Activated CD4-positive, alpha-beta T cell treated with anti-CD3 and anti-CD28 coated beads, Interleukin-2, amount 50 U/mL, for 48 hours (primary cell): ENCODE results near the gene INPP5F.
"Not testable (repeated sequence)": the region's sequence is repeated elsewhere in the genome, so short reads cannot be mapped to it uniquely, and the experiment has no call there.

Experiments used
- DNase-seq, 2 experiments: peaks; one replicate each; pipeline ENCODE4 v3.0.0-alpha.2; 2020

The INPP5F gene

GRCh38 chr10:119778776-119779445, 53.1 kb downstream of the INPP5F start:
- DNase-seq: no peak

GRCh38 chr10:119780879-119781480, 55.1 kb downstream of the INPP5F start:
- DNase-seq: no peak

DNA sequence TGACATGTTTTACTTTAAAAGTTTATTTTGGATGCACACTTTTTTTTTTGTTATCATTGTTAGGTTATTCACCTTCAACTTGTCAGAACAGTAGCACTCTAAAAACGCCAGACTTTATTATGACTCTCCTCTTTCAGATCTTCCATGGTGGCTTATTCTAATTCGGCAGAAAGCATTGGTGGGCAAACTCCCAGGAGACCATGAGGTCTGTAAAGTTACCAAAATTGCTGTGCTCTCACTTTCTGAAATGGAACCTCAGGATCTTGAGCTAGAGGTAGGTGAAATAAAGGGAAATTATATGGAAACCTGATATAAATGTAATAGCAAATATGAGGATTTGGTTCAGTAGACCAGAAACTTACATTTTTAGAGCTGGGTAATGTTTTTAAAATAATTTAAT, 55.6 kb downstream of the INPP5F start:
- no peak for DNase-seq

DNA sequence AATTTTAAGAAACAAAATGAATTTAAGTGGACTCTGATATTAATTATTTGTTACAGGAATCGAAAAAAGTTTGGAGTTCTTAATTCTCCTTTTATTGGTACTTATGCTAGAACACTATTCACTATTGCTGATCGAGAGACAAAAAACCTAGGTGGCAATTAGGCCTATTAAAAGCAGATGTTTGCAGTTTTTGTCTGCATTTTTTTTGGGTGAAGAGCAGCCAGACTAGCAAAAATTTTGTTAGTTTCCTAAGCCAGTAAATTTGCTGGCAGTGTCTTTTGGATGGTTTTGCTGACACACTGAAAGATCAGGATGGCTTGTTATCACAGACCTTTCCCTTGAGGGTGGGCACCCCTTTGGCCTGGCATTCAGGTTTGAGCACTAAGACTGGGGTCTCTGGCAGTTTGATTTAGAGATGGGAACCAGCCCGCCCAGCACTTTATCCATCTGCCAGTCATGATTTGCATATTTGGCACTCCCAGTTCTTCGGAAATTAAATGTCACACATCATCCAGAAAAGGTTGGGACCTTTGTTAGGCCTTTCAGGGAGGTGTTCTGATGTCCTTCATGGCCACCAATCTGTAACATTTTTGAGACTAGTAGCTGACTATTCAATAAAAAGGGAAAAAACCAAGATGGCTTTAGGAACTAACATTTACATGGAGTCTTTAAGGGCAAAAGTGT, 57.3 kb downstream of the INPP5F start:
- DNase-seq: no peak

- no peak for DNase-seq
Observed at GRCh38 chr10:119783665-119784027, 57.8 kb downstream of the INPP5F start.

GRCh38 chr10:119784340-119785067, 58.7 kb downstream of the INPP5F start:
- DNase-seq: no peak

DNA sequence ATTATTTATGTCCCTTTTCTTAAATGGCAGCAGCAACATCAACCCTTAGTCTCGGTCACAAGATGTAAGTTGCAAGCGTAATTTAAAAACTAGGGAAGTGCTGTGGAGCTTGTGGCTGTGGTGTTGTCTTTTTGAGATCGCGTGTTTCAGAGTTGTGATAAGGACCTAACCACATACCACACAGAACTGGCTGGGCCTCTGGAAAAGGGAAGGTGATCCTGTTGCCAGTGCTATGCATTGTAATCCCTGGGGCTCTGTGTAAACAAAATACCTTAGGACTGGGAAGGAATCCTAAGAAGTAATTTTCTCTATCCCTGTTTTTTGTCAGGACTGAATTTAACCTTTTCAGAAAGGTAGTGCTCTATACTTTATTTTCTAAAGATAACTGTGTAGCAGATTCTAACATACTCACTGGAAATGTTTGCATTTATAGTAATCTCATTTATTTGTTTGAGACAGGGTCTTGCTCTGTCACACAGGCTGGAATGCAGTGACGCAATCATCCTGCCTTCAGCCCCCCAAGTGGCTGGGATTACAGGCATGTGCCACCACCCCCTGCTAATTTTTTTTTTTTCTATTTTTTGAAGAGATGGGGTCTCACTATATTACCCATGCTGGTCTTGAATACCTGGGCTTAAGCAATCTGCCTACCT, 60.4 kb downstream of the INPP5F start:
- DNase-seq: no peak

GRCh38 chr10:119795101-119795500, 69.3 kb downstream of the INPP5F start:
- not testable (repeated sequence) for DNase-seq

- DNase-seq: no peak
Observed at GRCh38 chr10:119796039-119796438, 70.2 kb downstream of the INPP5F start.

GRCh38 chr10:119801176-119801575, 75.3 kb downstream of the INPP5F start:
- no peak for DNase-seq

DNA sequence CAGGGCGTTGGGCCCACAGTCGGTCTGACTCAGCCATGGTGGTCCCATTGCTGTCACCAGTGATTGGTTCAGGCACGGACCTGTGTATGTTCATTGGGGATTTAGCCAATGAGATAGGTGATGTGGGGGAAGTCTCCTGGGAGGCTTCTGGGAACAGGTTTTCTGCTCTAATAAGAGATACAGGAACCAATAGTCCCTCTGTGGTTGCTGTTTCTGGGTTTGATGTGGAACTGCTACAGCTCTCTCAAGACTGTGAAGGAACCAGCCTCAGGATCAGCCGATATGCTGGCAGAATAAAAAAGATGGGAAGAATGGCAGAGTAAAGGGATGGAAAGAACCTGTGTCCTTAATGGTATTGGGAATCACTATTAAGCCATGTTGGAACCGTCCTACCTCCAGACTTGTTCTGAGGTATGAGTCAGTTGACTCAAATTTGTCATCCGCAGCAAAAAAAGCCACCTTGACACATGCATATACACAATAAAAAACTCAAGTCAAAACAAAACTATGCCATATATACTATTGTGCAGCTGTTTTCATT, 76.2 kb downstream of the INPP5F start:
- DNase-seq: no peak

DNA sequence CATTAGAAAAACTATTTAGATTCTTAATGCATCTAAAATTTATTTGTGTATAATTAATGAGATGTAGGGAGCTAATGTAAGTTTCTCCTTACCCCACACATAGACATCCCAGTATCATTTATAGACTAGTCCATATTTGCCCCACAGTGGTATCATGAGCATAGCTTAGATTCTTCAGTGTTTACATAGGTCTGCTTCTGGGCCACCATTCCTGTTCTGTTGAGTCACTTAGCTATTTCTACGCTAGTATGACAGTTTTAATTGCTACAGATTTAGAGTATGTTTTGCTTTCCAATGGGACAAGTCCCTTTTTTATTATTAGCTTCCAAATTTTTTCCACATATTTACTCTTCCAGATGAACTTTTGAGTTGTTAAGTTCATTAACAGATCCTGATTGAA, 77.4 kb downstream of the INPP5F start:
- no peak for DNase-seq

DNA sequence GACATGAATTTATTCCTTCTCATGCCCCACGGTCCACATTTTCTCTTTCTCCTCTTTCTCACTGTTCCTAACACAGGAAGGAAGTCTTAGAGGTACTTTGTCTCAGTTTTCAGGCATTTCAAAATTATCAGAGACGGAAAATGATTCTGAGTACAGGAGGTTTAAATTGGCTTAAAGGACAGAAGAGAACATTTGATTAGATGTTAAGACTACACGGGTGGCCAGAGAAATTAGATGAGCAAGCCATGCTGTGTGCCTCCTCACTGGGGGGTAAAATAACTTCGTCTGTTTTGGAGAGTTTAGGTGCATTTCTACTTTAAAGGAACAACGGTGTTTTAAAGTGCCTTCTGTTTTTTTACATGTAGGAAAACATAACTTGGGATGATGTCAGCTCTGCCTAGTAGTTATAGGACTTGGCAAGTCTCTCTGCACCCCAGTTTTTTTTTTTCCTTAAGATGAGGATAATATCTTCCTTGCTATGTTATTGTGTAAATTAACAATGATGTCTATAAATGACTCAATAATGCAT, 79.9 kb downstream of the INPP5F start:
- DNase-seq: no peak

- DNase-seq: no peak
Observed at GRCh38 chr10:119806334-119807130, 80.7 kb downstream of the INPP5F start.

DNA sequence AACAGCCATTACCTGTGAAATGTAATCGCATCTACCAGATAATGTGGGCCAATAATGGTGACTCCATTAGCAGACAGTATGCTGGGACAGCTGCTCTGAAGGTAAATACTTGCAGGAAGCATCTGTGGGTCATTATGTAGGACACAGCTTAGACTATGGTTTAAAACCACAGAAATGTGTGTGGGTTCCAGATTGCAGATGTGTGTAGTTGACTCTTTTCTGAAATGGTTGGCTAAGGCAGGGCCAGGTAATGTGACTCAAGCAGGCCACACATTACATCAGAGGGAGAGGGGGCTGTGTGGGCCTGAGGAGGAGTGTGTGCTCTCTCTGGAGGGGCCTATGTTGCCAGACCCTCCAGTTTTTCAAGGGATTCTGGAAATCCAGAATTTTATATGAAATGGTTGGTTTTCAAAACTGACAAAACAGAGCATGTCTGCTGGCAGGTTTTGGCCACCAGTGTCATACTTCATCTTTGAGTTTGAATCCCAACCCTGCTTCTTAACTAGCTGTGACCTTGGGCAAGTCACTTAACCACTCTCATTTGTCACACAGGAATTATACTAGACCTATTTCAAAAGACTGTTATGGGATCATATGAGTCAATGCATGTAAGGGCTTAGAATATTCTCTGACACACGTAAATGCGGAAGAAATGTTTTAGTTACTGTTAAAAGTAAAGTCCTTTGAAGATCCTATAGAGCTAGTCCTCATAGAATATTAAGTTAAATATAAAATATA, 82.3 kb downstream of the INPP5F start:
- DNase-seq: no peak

DNA sequence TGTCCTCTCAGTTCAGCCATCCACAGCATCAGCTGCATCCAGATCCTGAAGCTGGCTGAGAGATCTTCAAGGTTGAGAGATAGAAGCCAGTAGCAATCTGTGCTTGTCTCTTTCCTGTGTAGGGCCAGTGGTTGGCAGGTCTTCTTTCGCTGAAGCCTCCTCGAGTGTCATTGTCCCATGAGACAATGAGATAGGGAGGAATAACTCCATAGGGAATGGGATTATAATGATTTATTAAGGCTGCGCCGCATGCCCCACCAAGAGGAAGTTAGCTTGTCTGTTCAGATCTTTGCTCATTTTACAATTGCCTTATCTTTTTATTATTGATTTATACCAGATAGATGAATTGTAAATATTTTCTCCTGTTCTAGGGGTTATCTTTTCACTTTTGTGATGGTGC, 85.3 kb downstream of the INPP5F start:
- no peak for DNase-seq

DNA sequence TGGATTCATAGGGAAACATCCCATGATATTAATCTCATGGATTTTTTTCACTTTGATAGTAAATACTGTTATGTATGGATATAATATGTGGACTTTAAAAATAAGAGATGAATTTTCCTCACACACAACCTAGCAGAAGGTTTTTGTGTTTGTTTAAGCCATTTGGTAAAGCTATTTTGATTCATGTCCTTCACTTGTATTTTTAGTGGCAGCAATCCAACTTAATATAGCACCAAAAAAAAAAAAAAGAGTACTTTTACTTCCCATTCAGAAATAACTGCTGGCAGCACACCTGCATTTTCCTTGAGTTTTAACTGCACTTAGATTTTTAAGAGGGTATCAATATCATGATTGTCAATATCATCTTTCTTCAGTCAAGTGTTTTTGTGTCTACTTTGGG, 86.8 kb downstream of the INPP5F start:
- DNase-seq: no peak

- DNase-seq: no peak
Observed at GRCh38 chr10:119815671-119816070, 89.8 kb downstream of the INPP5F start.

DNA sequence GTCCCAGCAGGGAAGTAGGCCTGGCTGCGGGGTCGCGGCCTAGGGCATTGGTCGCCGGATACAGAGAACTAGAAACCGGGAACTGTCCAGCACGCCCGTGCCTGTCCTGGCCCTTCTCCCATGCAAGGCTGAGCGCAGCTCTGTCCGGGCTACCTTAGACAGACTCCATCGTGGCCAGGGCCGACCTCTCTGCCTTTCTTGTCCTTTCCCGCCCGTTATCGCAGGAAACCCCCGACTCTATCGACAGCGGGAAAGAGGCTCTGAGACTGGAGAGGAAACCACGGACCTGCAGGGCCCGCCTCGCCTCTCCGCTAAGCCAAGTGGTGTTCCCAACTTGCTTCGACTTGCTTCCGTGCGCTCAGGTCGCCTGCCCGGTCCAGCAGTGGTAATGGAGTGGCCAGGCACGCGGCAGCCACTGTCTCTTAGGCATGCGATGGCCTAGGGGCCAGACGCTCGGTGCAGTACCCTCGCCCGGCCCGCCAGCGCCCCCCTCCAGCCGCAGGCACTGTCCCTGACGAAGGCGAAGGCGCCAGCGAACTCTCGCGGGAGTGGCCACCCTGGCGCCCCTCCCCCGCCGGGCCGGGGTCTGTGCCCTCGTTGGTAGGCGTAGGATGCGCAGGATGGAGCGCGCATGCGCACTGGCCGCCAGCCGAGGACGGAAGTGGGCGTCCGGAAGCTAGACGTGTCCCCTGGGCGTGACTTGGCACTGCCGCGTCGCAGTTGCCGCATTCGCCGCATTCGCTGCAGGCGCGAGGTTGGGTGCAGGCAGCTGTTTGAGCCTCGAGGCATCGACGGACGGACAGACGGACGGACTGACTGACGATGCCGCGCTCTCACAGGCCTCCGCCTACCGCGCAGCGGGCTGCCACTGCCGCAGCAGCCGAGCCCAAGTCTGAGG, 92.4 kb downstream of the INPP5F start:
- DNase-seq: no peak

DNA sequence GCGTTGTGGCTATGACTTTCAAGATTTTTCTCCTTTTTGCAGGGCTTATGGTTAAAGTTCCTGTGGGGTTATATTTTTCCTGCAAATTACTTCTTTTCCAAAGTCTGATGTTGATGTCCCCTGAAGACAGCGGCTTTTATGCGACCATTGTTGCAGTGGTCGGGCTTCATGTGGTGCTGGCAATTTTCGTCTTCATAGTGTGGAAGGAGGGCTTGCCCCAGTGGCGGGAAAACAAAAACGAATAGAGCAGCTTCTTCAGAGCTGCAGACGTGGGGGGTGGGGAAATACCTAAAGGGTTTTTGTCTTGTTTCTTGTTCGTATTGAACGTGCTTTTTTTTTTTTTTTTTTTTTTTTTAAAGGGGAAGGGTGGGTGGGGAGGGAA, 93.0 kb downstream of the INPP5F start:
- DNase-seq: no peak
